ENCODE measurements around the gene MTR. TPM values are rescaled to one million over a fixed set of nuclear protein-coding genes. Genes with fewer than 3 reads are reported as not detected.

Gene MTR
- total and polyA plus RNA-seq, 9 of the 15 experiments (the other 6 are each of a cell fraction or from before 2014, with no cell fraction given), result 3.4 to 44.3 (median 20.3) TPM

DNA sequence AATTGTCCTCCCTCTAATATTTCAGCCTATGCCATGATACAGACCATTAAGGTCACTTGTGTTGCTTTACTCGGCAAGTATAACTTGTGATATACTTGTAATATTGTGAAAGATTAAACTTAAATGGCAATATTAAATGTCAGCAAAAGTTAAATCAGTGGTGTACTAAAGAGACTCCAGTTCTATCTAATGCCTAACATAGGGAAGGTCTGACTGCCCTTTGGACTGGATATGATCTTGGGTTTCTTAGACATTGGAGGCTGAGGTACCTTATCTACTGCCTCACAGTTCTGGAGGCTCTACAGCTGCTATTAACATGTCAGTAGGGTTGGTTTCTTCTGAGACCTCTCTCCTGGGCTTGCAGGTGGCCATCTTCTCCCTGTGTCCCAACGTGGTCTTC is 119.3 kb downstream of the MTR start (continued):
- no peak for TF ChIP-seq MAZ (CRISPR knock-in tag; conservative IDR thresholded peaks at IDR 0.05 in 1 of 2, IDR thresholded peaks at IDR 0.05 in 1 of 2)
- TF ChIP-seq RHOXF2B (CRISPR knock-in tag; conservative IDR thresholded peaks at IDR 0.05), result no peak
- no peak for TF ChIP-seq TAF1 (IDR thresholded peaks at IDR 0.05; ENCODE audit: control insufficient read depth, extremely low read depth, insufficient read depth, low read length, severe bottlenecking)
- peak; percentile 93 for TF ChIP-seq TEAD4 (IDR thresholded peaks at IDR 0.05; ENCODE audit: low read length)
- no peak for TF ChIP-seq TEAD4 (CRISPR knock-in tag; IDR thresholded peaks at IDR 0.05; ENCODE audit: borderline replicate concordance)
- TF ChIP-seq ZNF23 (CRISPR knock-in tag; IDR thresholded peaks at IDR 0.05), result no peak
- peak; percentile 47; the same call in 1 of the 2 replicates for TF ChIP-seq JUND (IDR thresholded peaks at IDR 0.05; ENCODE audit: borderline replicate concordance, low read depth, low read length)
- TF ChIP-seq JUND (tag; IDR thresholded peaks at IDR 0.05; ENCODE audit: borderline replicate concordance, low read depth, low read length), result no peak; the same call in 2 of the 3 replicates
- TF ChIP-seq ASH1L (IDR thresholded peaks at IDR 0.05; ENCODE audit: borderline replicate concordance, low read depth, partially characterized antibody), result no peak
- no peak for TF ChIP-seq YBX1 (IDR thresholded peaks at IDR 0.05)
- TF ChIP-seq ZNF124 (CRISPR knock-in tag; IDR thresholded peaks at IDR 0.05), result no peak
- no peak for TF ChIP-seq ELF2 (CRISPR knock-in tag; IDR thresholded peaks at IDR 0.05)
- TF ChIP-seq ARHGAP35 (IDR thresholded peaks at IDR 0.05; ENCODE audit: partially characterized antibody), result no peak
- TF ChIP-seq ZNF311 (CRISPR knock-in tag; IDR thresholded peaks at IDR 0.05), result no peak
- TF ChIP-seq, protein P1, sequence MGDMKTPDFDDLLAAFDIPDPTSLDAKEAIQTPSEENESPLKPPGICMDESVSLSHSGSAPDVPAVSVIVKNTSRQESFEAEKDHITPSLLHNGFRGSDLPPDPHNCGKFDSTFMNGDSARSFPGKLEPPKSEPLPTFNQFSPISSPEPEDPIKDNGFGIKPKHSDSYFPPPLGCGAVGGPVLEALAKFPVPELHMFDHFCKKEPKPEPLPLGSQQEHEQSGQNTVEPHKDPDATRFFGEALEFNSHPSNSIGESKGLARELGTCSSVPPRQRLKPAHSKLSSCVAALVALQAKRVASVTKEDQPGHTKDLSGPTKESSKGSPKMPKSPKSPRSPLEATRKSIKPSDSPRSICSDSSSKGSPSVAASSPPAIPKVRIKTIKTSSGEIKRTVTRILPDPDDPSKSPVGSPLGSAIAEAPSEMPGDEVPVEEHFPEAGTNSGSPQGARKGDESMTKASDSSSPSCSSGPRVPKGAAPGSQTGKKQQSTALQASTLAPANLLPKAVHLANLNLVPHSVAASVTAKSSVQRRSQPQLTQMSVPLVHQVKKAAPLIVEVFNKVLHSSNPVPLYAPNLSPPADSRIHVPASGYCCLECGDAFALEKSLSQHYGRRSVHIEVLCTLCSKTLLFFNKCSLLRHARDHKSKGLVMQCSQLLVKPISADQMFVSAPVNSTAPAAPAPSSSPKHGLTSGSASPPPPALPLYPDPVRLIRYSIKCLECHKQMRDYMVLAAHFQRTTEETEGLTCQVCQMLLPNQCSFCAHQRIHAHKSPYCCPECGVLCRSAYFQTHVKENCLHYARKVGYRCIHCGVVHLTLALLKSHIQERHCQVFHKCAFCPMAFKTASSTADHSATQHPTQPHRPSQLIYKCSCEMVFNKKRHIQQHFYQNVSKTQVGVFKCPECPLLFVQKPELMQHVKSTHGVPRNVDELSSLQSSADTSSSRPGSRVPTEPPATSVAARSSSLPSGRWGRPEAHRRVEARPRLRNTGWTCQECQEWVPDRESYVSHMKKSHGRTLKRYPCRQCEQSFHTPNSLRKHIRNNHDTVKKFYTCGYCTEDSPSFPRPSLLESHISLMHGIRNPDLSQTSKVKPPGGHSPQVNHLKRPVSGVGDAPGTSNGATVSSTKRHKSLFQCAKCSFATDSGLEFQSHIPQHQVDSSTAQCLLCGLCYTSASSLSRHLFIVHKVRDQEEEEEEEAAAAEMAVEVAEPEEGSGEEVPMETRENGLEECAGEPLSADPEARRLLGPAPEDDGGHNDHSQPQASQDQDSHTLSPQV (IDR thresholded peaks at IDR 0.05), result no peak
- TF ChIP-seq, protein P2, sequence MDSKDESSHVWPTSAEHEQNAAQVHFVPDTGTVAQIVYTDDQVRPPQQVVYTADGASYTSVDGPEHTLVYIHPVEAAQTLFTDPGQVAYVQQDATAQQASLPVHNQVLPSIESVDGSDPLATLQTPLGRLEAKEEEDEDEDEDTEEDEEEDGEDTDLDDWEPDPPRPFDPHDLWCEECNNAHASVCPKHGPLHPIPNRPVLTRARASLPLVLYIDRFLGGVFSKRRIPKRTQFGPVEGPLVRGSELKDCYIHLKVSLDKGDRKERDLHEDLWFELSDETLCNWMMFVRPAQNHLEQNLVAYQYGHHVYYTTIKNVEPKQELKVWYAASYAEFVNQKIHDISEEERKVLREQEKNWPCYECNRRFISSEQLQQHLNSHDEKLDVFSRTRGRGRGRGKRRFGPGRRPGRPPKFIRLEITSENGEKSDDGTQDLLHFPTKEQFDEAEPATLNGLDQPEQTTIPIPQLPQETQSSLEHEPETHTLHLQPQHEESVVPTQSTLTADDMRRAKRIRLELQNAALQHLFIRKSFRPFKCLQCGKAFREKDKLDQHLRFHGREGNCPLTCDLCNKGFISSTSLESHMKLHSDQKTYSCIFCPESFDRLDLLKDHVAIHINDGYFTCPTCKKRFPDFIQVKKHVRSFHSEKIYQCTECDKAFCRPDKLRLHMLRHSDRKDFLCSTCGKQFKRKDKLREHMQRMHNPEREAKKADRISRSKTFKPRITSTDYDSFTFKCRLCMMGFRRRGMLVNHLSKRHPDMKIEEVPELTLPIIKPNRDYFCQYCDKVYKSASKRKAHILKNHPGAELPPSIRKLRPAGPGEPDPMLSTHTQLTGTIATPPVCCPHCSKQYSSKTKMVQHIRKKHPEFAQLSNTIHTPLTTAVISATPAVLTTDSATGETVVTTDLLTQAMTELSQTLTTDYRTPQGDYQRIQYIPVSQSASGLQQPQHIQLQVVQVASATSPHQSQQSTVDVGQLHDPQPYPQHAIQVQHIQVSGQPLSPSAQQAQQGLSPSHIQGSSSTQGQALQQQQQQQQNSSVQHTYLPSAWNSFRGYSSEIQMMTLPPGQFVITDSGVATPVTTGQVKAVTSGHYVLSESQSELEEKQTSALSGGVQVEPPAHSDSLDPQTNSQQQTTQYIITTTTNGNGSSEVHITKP (IDR thresholded peaks at IDR 0.05; ENCODE audit: partially characterized antibody), result no peak
- TF ChIP-seq FOXA3 (CRISPR knock-in tag; conservative IDR thresholded peaks at IDR 0.05 in 1 of 2, IDR thresholded peaks at IDR 0.05 in 1 of 2), result no peak
- peak; percentile 82 for TF ChIP-seq MTA2 (IDR thresholded peaks at IDR 0.05; ENCODE audit: low read depth)
- TF ChIP-seq PTRF (tag; IDR thresholded peaks at IDR 0.05), result no peak
- peak; percentile 79 to 88 for TF ChIP-seq TRIM24 (IDR thresholded peaks at IDR 0.05)
- no peak for TF ChIP-seq HCFC1 (IDR thresholded peaks at IDR 0.05; ENCODE audit: low read depth, low read length)
- no peak for TF ChIP-seq ARID2 (IDR thresholded peaks at IDR 0.05)
- TF ChIP-seq TAL1 (IDR thresholded peaks at IDR 0.05), result peak; percentile 89
- no peak for TF ChIP-seq XRCC3 (IDR thresholded peaks at IDR 0.05)
- no peak for TF ChIP-seq GABPB1 (CRISPR knock-in tag; IDR thresholded peaks at IDR 0.05)

Data from K562 (cell line).